CD8-positive, alpha-beta memory T cell (primary cell): Measurements from ENCODE around the gene ANKRD33. TPM values are rescaled to one million over a fixed set of nuclear protein-coding genes. Genes with fewer than 3 reads are reported as not detected.

ENCODE experiments used
- CTCF ChIA-PET: fragments of 350-600 bp; sonication (Branson Sonifier 250); formaldehyde crosslinking; loops from one replicate; lab custom pipeline; 2021; ENCODE audit warnings: antibody characterized with exemption; lab: Charles Lee
- POLR2A ChIA-PET: fragments of 350-600 bp; sonication (Branson Sonifier 250); formaldehyde crosslinking; loops from one replicate; lab custom pipeline; 2021; ENCODE audit warnings: antibody characterized with exemption; lab: Charles Lee
- DNase-seq, 5 donors: peaks; one replicate each; pipeline versions ENCODE4 v3.0.0 to v3.0.0-alpha.2; 2020 to 2022; ENCODE audit warnings: mixed read lengths in 1 of 5
- H3K27ac ChIP-seq: one replicate; pipeline ENCODE4 v1.7.0; 2013; ENCODE audit warnings: low read depth, mild to moderate bottlenecking, low read length, moderate library complexity
- H3K27me3 ChIP-seq: 2 replicates; pipeline ENCODE4 v1.7.0; 2013; ENCODE audit warnings: low read length, mild to moderate bottlenecking; ENCODE audit not compliant: insufficient read depth, poor library complexity, severe bottlenecking
- H3K36me3 ChIP-seq: 2 replicates; pipeline ENCODE4 v1.7.0; 2013; ENCODE audit warnings: mild to moderate bottlenecking, low read length, moderate library complexity; ENCODE audit not compliant: insufficient read depth
- H3K4me1 ChIP-seq: 2 replicates; pipeline ENCODE4 v1.7.0; 2013; ENCODE audit warnings: mild to moderate bottlenecking, low read length, moderate library complexity; ENCODE audit not compliant: insufficient read depth
- H3K4me3 ChIP-seq: 2 replicates; pipeline ENCODE4 v1.7.0; 2013; ENCODE audit warnings: mild to moderate bottlenecking, low read length
- H3K9me3 ChIP-seq: 2 replicates; pipeline ENCODE4 v1.7.0; 2013; ENCODE audit warnings: mild to moderate bottlenecking, low read length
- H3K27ac Mint-ChIP-seq, 8 donors: one replicate each; pipeline ENCODE4 v1.8.0; 2020 to 2021; ENCODE audit warnings: mixed read lengths in 8 of 8, mild to moderate bottlenecking in 6 of 8, inconsistent platforms in 3 of 8, moderate library complexity in 3 of 8
- H3K27me3 Mint-ChIP-seq, 2 donors: one replicate each; pipeline ENCODE4 v1.8.0; 2020 to 2021; ENCODE audit warnings: mixed read lengths in 2 of 2, mild to moderate bottlenecking in 1 of 2, moderate library complexity in 1 of 2
- H3K36me3 Mint-ChIP-seq, 3 donors: one replicate each; pipeline ENCODE4 v1.8.0; 2020 to 2021; ENCODE audit warnings: mixed read lengths in 3 of 3, inconsistent platforms in 1 of 3, mild to moderate bottlenecking in 1 of 3
- H3K4me1 Mint-ChIP-seq, 3 donors: one replicate each; pipeline ENCODE4 v1.8.0; 2020 to 2021; ENCODE audit warnings: mixed read lengths in 3 of 3, inconsistent platforms in 1 of 3, mild to moderate bottlenecking in 1 of 3
- H3K4me3 Mint-ChIP-seq, 7 donors: one replicate each; pipeline ENCODE4 v1.8.0; 2020 to 2021; ENCODE audit warnings: mixed read lengths in 7 of 7, mild to moderate bottlenecking in 6 of 7, moderate library complexity in 4 of 7, inconsistent platforms in 2 of 7
- H3K9me3 Mint-ChIP-seq, 5 donors: one replicate each; pipeline ENCODE4 v1.8.0; 2020 to 2022; ENCODE audit warnings: mixed read lengths in 5 of 5, mild to moderate bottlenecking in 3 of 5, moderate library complexity in 2 of 5, inconsistent platforms in 1 of 5
- polyA plus RNA-seq: library from polyadenylated mRNA; unstranded; fragments of 300-500 nt; fragmentation: Illumina TruSeq; gene quantifications from one replicate; pipeline ENCODE4 v1.2.3, GENCODE V29; 2021
- total RNA-seq, 2 experiments: library from RNA; stranded (reverse); gene quantifications; one replicate each; pipeline ENCODE4 v1.2.3, GENCODE V29; 2021

ANKRD33 gene
- total and polyA plus RNA-seq, 3 experiments from 2014 or later, result not detected

DNA sequence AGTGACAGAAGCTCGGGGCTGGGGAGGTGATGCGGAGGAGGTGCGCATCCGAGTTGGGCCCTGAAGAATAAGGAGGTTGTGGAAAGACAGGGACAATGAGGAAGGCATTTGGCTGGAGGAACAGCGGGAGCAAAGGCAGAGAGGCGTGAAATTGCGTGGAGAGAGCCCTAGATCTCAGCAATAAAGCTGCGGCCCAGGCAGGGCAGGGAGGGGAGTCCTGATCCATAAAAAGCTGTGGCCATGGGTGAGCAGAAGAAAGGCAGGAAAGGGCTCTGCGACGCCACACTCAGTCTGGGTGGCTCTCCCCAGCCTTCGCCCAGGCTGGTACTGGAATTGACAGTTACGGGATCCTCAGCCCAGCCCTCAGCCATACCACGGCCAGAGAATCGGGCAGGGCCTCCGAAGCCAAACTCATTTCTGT lies 41.6 kb upstream of the ANKRD33 start:
- POLR2A ChIA-PET, result no interaction called here
- Mint-ChIP-seq H3K36me3 (peaks cover 0 to 4% (median 0%) of the 10 kb centered on the region in 3 donors), H3K9me3 (no peaks in the 10 kb centered on the region), H3K27me3 (peaks cover 41 to 64% of the 10 kb centered on the region in 2 donors), H3K27ac (peak overlapping the region in 1 of 8 donors; percentile 89), H3K4me1 (peaks cover 5 to 24% (median 11%) of the 10 kb centered on the region in 3 donors), H3K4me3 (peak overlapping the region in 5 of 7 donors; percentile 50 to 79 (median 74))
- Histone ChIP-seq H3K9me3 (no peaks in the 10 kb centered on the region), H3K4me3 (no peak overlapping the region), H3K27ac (no peak overlapping the region), H3K36me3 (no peaks in the 10 kb centered on the region), H3K4me1 (peaks cover 8% of the 10 kb centered on the region), H3K27me3 (peaks cover 35% of the 10 kb centered on the region)
- CTCF ChIA-PET, result no interaction called here
- DNase-seq, result no peak

DNA sequence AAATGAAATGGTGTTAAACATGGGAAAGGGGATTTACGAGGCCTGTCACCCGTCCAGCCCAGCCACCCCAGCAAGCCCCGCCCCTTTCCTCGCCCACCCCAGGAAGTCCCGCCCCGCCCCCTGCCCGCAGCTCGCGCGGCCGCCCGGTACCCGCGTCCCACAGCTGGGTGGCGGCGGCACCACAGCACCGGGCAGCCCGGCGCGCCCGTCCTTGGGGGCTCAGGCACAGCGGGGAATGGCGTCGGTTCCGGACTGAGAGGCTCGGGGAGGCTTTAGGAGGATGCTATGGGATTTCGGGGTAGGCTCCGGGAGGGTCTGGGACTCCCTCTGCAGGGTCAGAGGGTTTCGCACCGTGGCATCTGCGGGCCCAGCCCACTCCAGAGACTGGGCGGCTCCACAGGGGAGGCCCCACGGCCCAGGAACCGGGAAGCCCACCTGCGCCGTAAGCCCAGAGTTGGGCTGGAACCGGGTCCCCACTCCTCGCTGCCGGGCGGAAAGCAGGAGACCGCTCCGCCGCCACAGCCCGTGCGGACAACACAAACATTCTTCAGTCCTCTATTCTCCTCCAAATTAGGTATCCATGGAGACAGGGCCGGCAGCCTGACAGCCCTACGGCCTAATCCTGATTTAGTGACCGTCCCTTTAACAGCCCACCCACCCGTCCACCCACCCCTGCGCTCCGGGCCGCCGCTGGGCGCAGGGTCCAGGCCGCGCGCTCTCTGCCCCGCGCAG lies 40.8 kb upstream of the ANKRD33 start:
- peaks cover 8% of the 10 kb centered on the region for H3K4me1 ChIP-seq
- Mint-ChIP-seq H3K4me1 (peaks cover 5 to 26% (median 13%) of the 10 kb centered on the region in 3 donors), H3K4me3 (peak overlapping the region; percentile 45 to 87 (median 80)), H3K9me3 (no peaks in the 10 kb centered on the region), H3K27ac (peak overlapping the region in 2 of 8 donors; percentile 70 to 84), H3K36me3 (peaks cover 0 to 4% (median 0%) of the 10 kb centered on the region in 3 donors), H3K27me3 (peaks cover 37 to 61% of the 10 kb centered on the region in 2 donors)
- no peaks in the 10 kb centered on the region for H3K36me3 ChIP-seq
- H3K9me3 ChIP-seq, result no peaks in the 10 kb centered on the region
- H3K27ac ChIP-seq, result no peak overlapping the region
- peak in 4 of 5 donors; percentile 15 to 36 (median 22) for DNase-seq
- peaks cover 35% of the 10 kb centered on the region for H3K27me3 ChIP-seq
- ChIA-PET POLR2A (no interaction called here), CTCF (no interaction called here)
- H3K4me3 ChIP-seq, result peak overlapping the region; percentile 19

DNA sequence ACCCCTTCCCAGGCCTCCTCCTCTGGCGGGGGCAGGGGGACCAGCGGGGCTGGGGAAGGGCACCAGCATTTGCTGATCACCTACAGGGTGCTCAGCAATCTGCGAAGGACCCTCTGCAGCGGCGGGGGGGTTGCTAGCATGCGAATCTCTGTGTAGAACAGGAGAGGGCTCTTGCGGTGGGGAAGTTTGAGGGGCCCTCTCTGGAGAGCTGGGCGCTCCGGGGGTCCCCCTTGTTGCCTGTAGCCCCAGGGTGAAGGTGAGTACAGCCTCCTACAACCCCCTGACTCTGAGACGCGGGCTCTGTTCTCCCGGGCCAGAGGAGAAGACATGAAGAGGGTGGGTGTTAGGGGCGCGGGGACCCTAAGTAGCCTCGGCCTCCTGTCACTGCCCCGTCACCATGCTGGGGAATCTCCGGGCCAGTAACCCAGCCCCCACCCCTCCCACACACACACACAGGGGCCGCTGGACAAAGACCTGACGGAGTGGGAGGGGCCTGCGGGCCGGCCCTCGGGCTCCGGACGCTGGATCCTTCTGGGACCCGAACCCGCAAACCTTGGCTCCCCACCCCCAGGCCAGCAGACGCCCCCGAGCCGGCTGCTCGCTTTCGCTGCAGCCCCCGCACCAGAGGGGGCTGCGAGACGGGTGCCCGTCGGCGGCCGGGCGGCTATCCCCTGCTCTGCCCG lies 40.1 kb upstream of the ANKRD33 start:
- Mint-ChIP-seq H3K4me1 (peaks cover 5 to 26% (median 13%) of the 10 kb centered on the region in 3 donors), H3K36me3 (peaks cover 0 to 4% (median 0%) of the 10 kb centered on the region in 3 donors), H3K4me3 (peak overlapping the region; percentile 41 to 81 (median 59)), H3K27ac (peak overlapping the region in 1 of 8 donors; percentile 57), H3K9me3 (no peaks in the 10 kb centered on the region), H3K27me3 (peaks cover 36 to 58% of the 10 kb centered on the region in 2 donors)
- ChIA-PET CTCF (no interaction called here), POLR2A (no interaction called here)
- Histone ChIP-seq H3K4me3 (no peak overlapping the region), H3K27ac (no peak overlapping the region), H3K27me3 (peaks cover 30% of the 10 kb centered on the region), H3K4me1 (peaks cover 8% of the 10 kb centered on the region), H3K9me3 (no peaks in the 10 kb centered on the region), H3K36me3 (no peaks in the 10 kb centered on the region)
- no peak for DNase-seq

DNA sequence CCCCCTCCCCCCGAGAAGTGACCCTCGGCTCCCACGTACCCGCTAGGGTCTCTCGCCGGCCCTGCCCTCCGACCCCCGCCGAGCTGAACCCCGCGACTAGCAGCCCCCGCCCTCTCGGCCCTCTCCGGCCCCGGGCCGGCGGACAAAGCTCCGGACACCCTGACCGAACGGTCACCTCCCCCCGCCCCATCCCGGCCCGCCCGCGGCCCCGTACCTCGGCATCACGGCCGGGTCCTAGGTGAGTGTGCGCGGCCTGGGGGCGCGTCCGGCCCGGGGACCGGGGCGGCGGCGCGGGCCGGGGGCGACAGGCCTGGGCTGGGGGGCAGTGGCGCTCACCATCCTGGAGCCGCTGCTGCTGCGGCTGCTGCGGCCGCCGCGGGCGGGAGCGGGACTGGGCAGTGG lies 39.6 kb upstream of the ANKRD33 start, which contains the start of gene FIGNL2:
FIGNL2 (minus strand) TSS at position 393 of the 402 bp plus-strand sequence. CDS start 26,305 bp downstream, outside the sequence.
- Histone ChIP-seq H3K4me3 (no peak within 1 kb of the TSS), H3K27me3 (peaks cover 28% of the 10 kb centered on the region), H3K36me3 (no peaks in the 10 kb centered on the region), H3K27ac (no peak within 1 kb of the TSS), H3K4me1 (peaks cover 8% of the 10 kb centered on the region), H3K9me3 (no peaks in the 10 kb centered on the region)
- peak within 1 kb of the TSS; percentile 41 to 81 (median 59) for H3K4me3 Mint-ChIP-seq
- CTCF ChIA-PET, result no interaction called here
- no peak for DNase-seq
- H3K27me3 Mint-ChIP-seq, result peaks cover 38 to 59% of the 10 kb centered on the region in 2 donors
- POLR2A ChIA-PET, result no interaction called here
- no peaks in the 10 kb centered on the region for H3K9me3 Mint-ChIP-seq
- H3K4me1 Mint-ChIP-seq, result peaks cover 5 to 26% (median 13%) of the 10 kb centered on the region in 3 donors
- peaks cover 0 to 4% (median 0%) of the 10 kb centered on the region in 3 donors for H3K36me3 Mint-ChIP-seq
- H3K27ac Mint-ChIP-seq, result peak within 1 kb of the TSS in 1 of 8 donors; percentile 57

DNA sequence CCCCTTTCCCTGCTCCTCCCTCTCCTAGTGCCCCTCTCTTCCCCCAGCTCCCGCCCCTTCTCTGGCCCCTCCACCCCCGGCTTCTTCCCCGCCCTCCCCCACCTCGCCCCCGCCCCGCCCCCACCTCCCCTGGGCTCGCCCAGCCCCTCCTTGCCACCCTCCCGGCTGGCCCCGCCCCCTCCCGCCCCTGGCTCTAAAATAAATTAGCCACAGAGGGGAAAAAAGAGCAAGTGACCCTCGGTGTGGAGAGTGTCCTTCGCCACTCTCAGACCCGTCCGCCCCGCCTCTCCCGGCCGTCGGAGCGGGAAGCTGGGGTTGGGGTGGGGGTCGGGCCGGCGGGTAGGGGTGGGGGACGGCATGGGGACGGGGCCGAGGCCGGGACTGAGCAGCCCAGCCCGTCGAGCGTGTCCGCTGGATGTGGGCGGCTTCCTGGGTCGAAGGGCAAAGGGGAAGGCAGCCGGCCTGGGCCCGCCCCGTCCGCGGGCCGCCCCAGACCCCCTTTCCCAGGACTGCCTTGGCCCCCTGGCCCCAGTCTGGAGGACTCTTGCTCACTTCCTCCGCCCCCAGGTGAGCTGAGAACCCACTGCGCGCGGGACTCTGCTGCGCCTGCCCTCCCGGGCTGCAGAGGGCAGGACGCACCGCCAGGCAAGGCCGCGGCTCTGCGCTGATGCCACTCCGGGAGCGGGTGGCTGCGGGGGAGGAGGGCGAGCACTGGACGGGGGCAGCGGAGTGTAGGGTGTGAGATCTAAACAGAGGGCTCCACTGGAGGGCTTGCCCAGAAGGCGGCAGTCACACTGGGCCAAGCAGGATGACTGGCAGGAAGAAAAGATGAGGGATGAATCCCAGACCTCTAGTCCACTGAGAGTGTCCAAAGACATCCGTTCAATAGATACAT lies 38.8 kb upstream of the ANKRD33 start:
- CTCF ChIA-PET, result interaction anchor here (0.7 to 1.4 kb wide), 2 partner anchors 15 to 25 kb away, joined by 3 to 4 read pairs; no protein-coding TSS in a partner anchor
- Mint-ChIP-seq H3K36me3 (peaks cover 0 to 4% (median 0%) of the 10 kb centered on the region in 3 donors), H3K27ac (no peak overlapping the region), H3K9me3 (no peaks in the 10 kb centered on the region), H3K27me3 (peaks cover 35 to 57% of the 10 kb centered on the region in 2 donors), H3K4me3 (no peak overlapping the region), H3K4me1 (peaks cover 5 to 26% (median 13%) of the 10 kb centered on the region in 3 donors)
- H3K27me3 ChIP-seq, result peaks cover 26% of the 10 kb centered on the region
- H3K9me3 ChIP-seq, result no peaks in the 10 kb centered on the region
- H3K27ac ChIP-seq, result no peak overlapping the region
- H3K4me3 ChIP-seq, result no peak overlapping the region
- H3K4me1 ChIP-seq, result peaks cover 8% of the 10 kb centered on the region
- POLR2A ChIA-PET, result no interaction called here
- DNase-seq, result no peak
- no peaks in the 10 kb centered on the region for H3K36me3 ChIP-seq

DNA sequence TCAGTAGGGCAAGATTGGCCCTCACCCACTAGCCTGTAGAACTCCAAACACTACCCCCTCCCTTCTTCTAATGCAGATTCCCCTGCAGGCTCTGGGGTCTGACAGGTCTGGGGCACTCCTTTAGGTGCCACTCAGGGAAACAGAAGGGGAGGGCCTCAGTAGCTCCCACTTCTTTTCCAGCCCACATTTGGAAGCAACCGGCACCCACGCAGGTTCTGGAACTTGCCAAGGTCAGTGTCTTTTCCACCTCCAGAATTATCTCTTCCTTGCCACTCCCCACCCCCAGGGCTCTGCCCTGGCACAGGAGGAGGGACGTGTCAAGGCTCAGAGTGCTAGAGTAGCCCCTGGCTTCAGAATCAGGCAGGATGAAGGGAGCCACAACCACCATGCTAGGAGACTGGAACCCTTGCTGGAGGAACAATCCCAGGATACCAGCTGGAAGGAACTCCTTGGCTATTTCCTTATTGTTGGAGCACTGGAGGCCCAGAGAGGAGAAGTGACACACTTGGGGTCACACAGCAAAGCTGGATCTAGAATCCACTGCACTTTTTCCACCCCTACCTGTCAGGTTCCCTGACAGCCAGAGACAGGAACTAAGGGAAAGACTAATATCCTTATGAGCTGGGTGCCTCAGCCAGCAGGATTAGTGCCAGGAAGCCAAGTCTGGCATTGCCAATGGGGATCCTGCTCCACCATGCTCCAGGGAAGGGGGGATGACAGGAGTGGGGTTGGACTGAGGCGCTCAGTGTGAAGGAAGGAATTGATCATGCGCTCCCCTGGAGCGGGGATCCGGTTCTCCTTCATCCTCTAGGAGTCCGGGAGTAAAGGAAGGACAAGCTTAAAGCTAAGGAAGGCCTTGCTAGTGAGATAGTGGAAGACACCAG lies 37.6 kb upstream of the ANKRD33 start:
- Mint-ChIP-seq H3K4me3 (no peak overlapping the region), H3K9me3 (no peaks in the 10 kb centered on the region), H3K36me3 (no peaks in the 10 kb centered on the region), H3K27me3 (peaks cover 26 to 46% of the 10 kb centered on the region in 2 donors), H3K4me1 (peaks cover 5 to 26% (median 13%) of the 10 kb centered on the region in 3 donors), H3K27ac (no peak overlapping the region)
- Histone ChIP-seq H3K4me3 (no peak overlapping the region), H3K27ac (no peak overlapping the region), H3K9me3 (no peaks in the 10 kb centered on the region), H3K4me1 (peaks cover 8% of the 10 kb centered on the region), H3K36me3 (no peaks in the 10 kb centered on the region), H3K27me3 (peaks cover 14% of the 10 kb centered on the region)
- ChIA-PET POLR2A (no interaction called here), CTCF (interaction anchor here (0.7 to 1.4 kb wide), 2 partner anchors 14 to 26 kb away, joined by 3 to 4 read pairs; no protein-coding TSS in a partner anchor)
- no peak for DNase-seq

DNA sequence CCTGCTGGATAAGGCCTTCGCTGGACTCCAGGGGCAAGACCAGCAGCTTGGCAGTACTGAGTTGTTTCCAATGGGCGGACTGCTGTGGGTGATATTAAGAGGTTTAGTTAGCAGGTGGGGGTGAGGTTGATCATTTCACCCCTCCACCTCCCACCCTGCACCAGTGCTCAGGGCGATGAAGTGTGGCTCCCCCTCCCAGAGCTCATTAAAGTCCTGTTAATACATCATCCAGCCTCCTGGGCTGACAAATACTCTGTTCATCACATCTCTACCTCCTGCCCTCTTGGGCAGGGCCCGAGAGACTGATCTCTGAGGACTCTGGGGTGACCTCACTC lies 37.0 kb upstream of the ANKRD33 start:
- H3K9me3 ChIP-seq, result no peaks in the 10 kb centered on the region
- peaks cover 8% of the 10 kb centered on the region for H3K27me3 ChIP-seq
- Mint-ChIP-seq H3K27ac (no peak overlapping the region), H3K4me3 (no peak overlapping the region), H3K9me3 (no peaks in the 10 kb centered on the region), H3K27me3 (peaks cover 19 to 43% of the 10 kb centered on the region in 2 donors), H3K4me1 (peaks cover 4 to 25% (median 12%) of the 10 kb centered on the region in 3 donors), H3K36me3 (no peaks in the 10 kb centered on the region)
- H3K27ac ChIP-seq, result no peak overlapping the region
- DNase-seq, result no peak
- ChIA-PET CTCF (interaction anchor here (1.4 kb wide), 1 partner anchor 31 kb away, joined by 3 read pairs; no protein-coding TSS in a partner anchor), POLR2A (no interaction called here)
- H3K36me3 ChIP-seq, result no peaks in the 10 kb centered on the region
- H3K4me3 ChIP-seq, result no peak overlapping the region
- H3K4me1 ChIP-seq, result peaks cover 7% of the 10 kb centered on the region
